A549 (cell line): Measurements from ENCODE around the gene WWC1.

Experiments used
- CHD4 ChIP-seq: fragments of 200-600 bp; sonication (generic); IDR thresholded peaks from 2 replicates; pipeline ENCODE4 v1.6.1; 2016; ENCODE audit warnings: antibody characterized with exemption, mild to moderate bottlenecking, borderline replicate concordance
- FOSL2 ChIP-seq, 2 experiments: fragments of 450-650 bp in 1 of 2; fragments of >200 bp in 1 of 2; sonication (Bioruptor Twin) in 1 of 2; formaldehyde crosslinking; IDR thresholded peaks; 2 replicates each; pipeline versions ENCODE4 v1.5.0 to v1.6.1; 2016 to 2020; ENCODE audit warnings: mild to moderate bottlenecking in 1 of 2, moderate library complexity in 1 of 2
- RFX5 ChIP-seq: fragments of 450-650 bp; IDR thresholded peaks from 2 replicates; pipeline ENCODE4 v1.7.1; 2014; ENCODE audit warnings: antibody characterized with exemption, mild to moderate bottlenecking, moderate library complexity
- SMC3 ChIP-seq: fragments of >200 bp; sonication (Bioruptor Twin); formaldehyde crosslinking; IDR thresholded peaks from 3 replicates; pipeline ENCODE4 v1.6.1; 2018; ENCODE audit warnings: inconsistent platforms
- TF ChIP-seq, protein P1 (sequence below): fragments of >200 bp; sonication (Bioruptor Twin); formaldehyde crosslinking; IDR thresholded peaks from 3 replicates; pipeline ENCODE4 v1.5.1; 2016

DNA sequence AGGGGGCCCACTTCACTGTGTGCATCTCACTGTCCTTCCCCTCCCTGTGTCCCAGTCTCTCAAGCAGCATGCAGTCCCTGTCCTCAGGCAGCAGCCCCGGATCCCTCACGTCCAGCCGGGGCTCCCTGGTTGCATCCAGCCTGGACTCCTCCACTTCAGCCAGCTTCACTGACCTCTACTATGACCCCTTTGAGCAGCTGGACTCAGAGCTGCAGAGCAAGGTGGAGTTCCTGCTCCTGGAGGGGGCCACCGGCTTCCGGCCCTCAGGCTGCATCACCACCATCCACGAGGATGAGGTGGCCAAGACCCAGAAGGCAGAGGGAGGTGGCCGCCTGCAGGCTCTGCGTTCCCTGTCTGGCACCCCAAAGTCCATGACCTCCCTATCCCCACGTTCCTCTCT is 132.0 kb downstream of the WWC1 start:
- TF ChIP-seq RFX5 (no peak), FOSL2 (IDR thresholded peaks at IDR 0.05) (no peak), FOSL2 (CRISPR knock-in tag; IDR thresholded peaks at IDR 0.05) (no peak), CHD4 (no peak), SMC3 (no peak)
- TF ChIP-seq, protein P1, sequence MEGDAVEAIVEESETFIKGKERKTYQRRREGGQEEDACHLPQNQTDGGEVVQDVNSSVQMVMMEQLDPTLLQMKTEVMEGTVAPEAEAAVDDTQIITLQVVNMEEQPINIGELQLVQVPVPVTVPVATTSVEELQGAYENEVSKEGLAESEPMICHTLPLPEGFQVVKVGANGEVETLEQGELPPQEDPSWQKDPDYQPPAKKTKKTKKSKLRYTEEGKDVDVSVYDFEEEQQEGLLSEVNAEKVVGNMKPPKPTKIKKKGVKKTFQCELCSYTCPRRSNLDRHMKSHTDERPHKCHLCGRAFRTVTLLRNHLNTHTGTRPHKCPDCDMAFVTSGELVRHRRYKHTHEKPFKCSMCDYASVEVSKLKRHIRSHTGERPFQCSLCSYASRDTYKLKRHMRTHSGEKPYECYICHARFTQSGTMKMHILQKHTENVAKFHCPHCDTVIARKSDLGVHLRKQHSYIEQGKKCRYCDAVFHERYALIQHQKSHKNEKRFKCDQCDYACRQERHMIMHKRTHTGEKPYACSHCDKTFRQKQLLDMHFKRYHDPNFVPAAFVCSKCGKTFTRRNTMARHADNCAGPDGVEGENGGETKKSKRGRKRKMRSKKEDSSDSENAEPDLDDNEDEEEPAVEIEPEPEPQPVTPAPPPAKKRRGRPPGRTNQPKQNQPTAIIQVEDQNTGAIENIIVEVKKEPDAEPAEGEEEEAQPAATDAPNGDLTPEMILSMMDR, result no peak
